BLaER1 (cell line): ENCODE measurements around the gene TAS2R31.

ENCODE experiments used
- H3K27ac ChIP-seq: shearing (Covaris generic); formaldehyde crosslinking; 2 replicates; pipeline ENCODE4 v1.8.1; 2022
- H3K27me3 ChIP-seq: shearing (Covaris generic); formaldehyde crosslinking; 2 replicates; pipeline ENCODE4 v1.8.1; 2022
- H3K36me3 ChIP-seq: shearing (Covaris generic); formaldehyde crosslinking; 2 replicates; pipeline ENCODE4 v1.8.1; 2022
- H3K4me1 ChIP-seq: shearing (Covaris generic); formaldehyde crosslinking; 2 replicates; pipeline ENCODE4 v1.8.1; 2022
- H3K4me2 ChIP-seq: shearing (Covaris generic); formaldehyde crosslinking; 2 replicates; pipeline ENCODE4 v1.8.1; 2022
- H3K4me3 ChIP-seq: shearing (Covaris generic); formaldehyde crosslinking; 2 replicates; pipeline ENCODE4 v1.8.1; 2022
- H3K9ac ChIP-seq: shearing (Covaris generic); formaldehyde crosslinking; 2 replicates; pipeline ENCODE4 v1.8.1; 2022
- H3K9me3 ChIP-seq: shearing (Covaris generic); formaldehyde crosslinking; 2 replicates; pipeline ENCODE4 v1.8.1; 2022
- H4K20me1 ChIP-seq: shearing (Covaris generic); formaldehyde crosslinking; 2 replicates; pipeline ENCODE4 v1.8.1; 2022
- Cebpa-rat ChIP-seq: shearing (Covaris generic); IDR thresholded peaks from 2 replicates; pipeline ENCODE4 v1.8.1; 2022

Gene TAS2R31

GRCh38 chr12:11015775-11016430 lies 15.3 kb downstream of the TAS2R31 start:
- Histone ChIP-seq H3K9ac (no peak overlapping the region), H3K4me2 (no peak overlapping the region), H3K4me1 (peaks cover 18% of the 10 kb centered on the region), H3K27ac (no peak overlapping the region), H4K20me1 (no peaks in the 10 kb centered on the region), H3K4me3 (no peak overlapping the region), H3K27me3 (no peaks in the 10 kb centered on the region), H3K9me3 (no peaks in the 10 kb centered on the region), H3K36me3 (peaks cover 14% of the 10 kb centered on the region)
- TF ChIP-seq Cebpa-rat: no peak

GRCh38 chr12:11014234-11014633 lies 17.0 kb downstream of the TAS2R31 start:
- no peaks in the 10 kb centered on the region for H3K9me3 ChIP-seq
- H3K4me1 ChIP-seq: peaks cover 18% of the 10 kb centered on the region
- H3K36me3 ChIP-seq: peaks cover 14% of the 10 kb centered on the region
- H3K9ac ChIP-seq: no peak overlapping the region
- H4K20me1 ChIP-seq: no peaks in the 10 kb centered on the region
- H3K4me3 ChIP-seq: no peak overlapping the region
- no peaks in the 10 kb centered on the region for H3K27me3 ChIP-seq
- no peak overlapping the region for H3K4me2 ChIP-seq
- no peak for TF ChIP-seq Cebpa-rat
- no peak overlapping the region for H3K27ac ChIP-seq

- no peak for TF ChIP-seq Cebpa-rat
- H4K20me1 ChIP-seq: no peaks in the 10 kb centered on the region
- no peak overlapping the region for H3K4me2 ChIP-seq
- no peak overlapping the region for H3K4me3 ChIP-seq
- no peaks in the 10 kb centered on the region for H3K9me3 ChIP-seq
- H3K4me1 ChIP-seq: no peaks in the 10 kb centered on the region
- H3K27me3 ChIP-seq: no peaks in the 10 kb centered on the region
- H3K9ac ChIP-seq: no peak overlapping the region
- H3K27ac ChIP-seq: no peak overlapping the region
- H3K36me3 ChIP-seq: 0 out of 2 replicates have a peak, but pooled peaks cover 2% of the 10 kb centered on the region
These were observed 23.6 kb downstream of the TAS2R31 start for GRCh38 chr12:11007608-11008007.

- no peaks in the 10 kb centered on the region for H3K27me3 ChIP-seq
- H3K4me3 ChIP-seq: no peak within 1 kb of the TSS
- H4K20me1 ChIP-seq: no peaks in the 10 kb centered on the region
- no peak within 1 kb of the TSS for H3K27ac ChIP-seq
- H3K4me1 ChIP-seq: no peaks in the 10 kb centered on the region
- H3K9me3 ChIP-seq: no peaks in the 10 kb centered on the region
- H3K36me3 ChIP-seq: peaks cover 10% of the 10 kb centered on the region
- TF ChIP-seq Cebpa-rat: no peak
- H3K4me2 ChIP-seq: no peak within 1 kb of the TSS
- H3K9ac ChIP-seq: no peak within 1 kb of the TSS
These were observed 33.0 kb downstream of the TAS2R31 start, which contains the start of gene TAS2R20 for GRCh38 chr12:10998204-10998603. Gene TAS2R20, minus strand, starts transcription at chr12:10998304. Its CDS starts 429 bp downstream, at chr12:10997875.

- Histone ChIP-seq H3K4me3 (no peak overlapping the region), H3K27me3 (no peaks in the 10 kb centered on the region), H3K27ac (no peak overlapping the region), H3K4me1 (no peaks in the 10 kb centered on the region), H3K9me3 (peaks cover 10% of the 10 kb centered on the region), H4K20me1 (no peaks in the 10 kb centered on the region), H3K36me3 (peaks cover 18% of the 10 kb centered on the region), H3K9ac (no peak overlapping the region), H3K4me2 (no peak overlapping the region)
- TF ChIP-seq Cebpa-rat: no peak
These were observed 36.9 kb downstream of the TAS2R31 start for GRCh38 chr12:10994307-10994706.

GRCh38 chr12:10989107-10989506 lies 42.1 kb downstream of the TAS2R31 start:
- H3K27ac ChIP-seq: no peak overlapping the region
- H3K4me3 ChIP-seq: no peak overlapping the region
- H3K9ac ChIP-seq: no peak overlapping the region
- H3K27me3 ChIP-seq: no peaks in the 10 kb centered on the region
- TF ChIP-seq Cebpa-rat: no peak
- H3K36me3 ChIP-seq: peaks cover 16% of the 10 kb centered on the region
- no peak overlapping the region for H3K4me2 ChIP-seq
- H4K20me1 ChIP-seq: no peaks in the 10 kb centered on the region
- H3K9me3 ChIP-seq: peaks cover 10% of the 10 kb centered on the region
- H3K4me1 ChIP-seq: no peaks in the 10 kb centered on the region

- no peak within 1 kb of the TSS for H3K4me3 ChIP-seq
- H3K4me1 ChIP-seq: peaks cover 15% of the 10 kb centered on the region
- H3K27ac ChIP-seq: no peak within 1 kb of the TSS
- no peak within 1 kb of the TSS for H3K9ac ChIP-seq
- H3K36me3 ChIP-seq: peaks cover 8% of the 10 kb centered on the region; the same call in 1 of the 2 replicates
- H3K27me3 ChIP-seq: no peaks in the 10 kb centered on the region
- H4K20me1 ChIP-seq: peaks cover 10% of the 10 kb centered on the region; the same call in 1 of the 2 replicates
- TF ChIP-seq Cebpa-rat: no peak
- H3K9me3 ChIP-seq: peaks cover 10% of the 10 kb centered on the region
- no peak within 1 kb of the TSS for H3K4me2 ChIP-seq
These were observed 44.4 kb downstream of the TAS2R31 start, which contains the start of gene TAS2R50 for GRCh38 chr12:10986812-10987211. Gene TAS2R50, minus strand, starts transcription at chr12:10986912. Its CDS starts 52 bp downstream, at chr12:10986860.

GRCh38 chr12:10982244-10982643 lies 49.0 kb downstream of the TAS2R31 start:
- H3K36me3 ChIP-seq: no peaks in the 10 kb centered on the region
- no peak for TF ChIP-seq Cebpa-rat
- no peak overlapping the region for H3K4me3 ChIP-seq
- no peaks in the 10 kb centered on the region for H3K27me3 ChIP-seq
- H3K9me3 ChIP-seq: no peaks in the 10 kb centered on the region
- H3K9ac ChIP-seq: no peak overlapping the region
- peaks cover 18% of the 10 kb centered on the region for H3K4me1 ChIP-seq
- no peak overlapping the region for H3K27ac ChIP-seq
- H4K20me1 ChIP-seq: peaks cover 22% of the 10 kb centered on the region; the same call in 1 of the 2 replicates
- H3K4me2 ChIP-seq: peak overlapping the region; percentile 47
